VCaP (cell line): ENCODE results near the gene SULT4A1.

Experiments used
- H3K27ac ChIP-seq: fragments of 450-650 bp; 2 replicates; pipeline ENCODE4 v1.5.1; 2017
- CTCF ChIP-seq: fragments of 450-650 bp; conservative IDR thresholded peaks from 2 replicates; pipeline ENCODE4 v1.5.1; 2017; ENCODE audit warnings: mild to moderate bottlenecking, moderate library complexity

The SULT4A1 gene

GRCh38 chr22:43891360-43892182, 29.3 kb upstream of the SULT4A1 start, which contains the start of gene PNPLA5:
TSS of gene PNPLA5 (minus strand) at chr22:43892013. CDS start at chr22:43891880, 133 bp downstream.
- no peak for TF ChIP-seq CTCF
- H3K27ac ChIP-seq, result no peak within 1 kb of the TSS

- no peak for TF ChIP-seq CTCF
- H3K27ac ChIP-seq, result no peak overlapping the region
Measured at GRCh38 chr22:43890901-43891331, 28.6 kb upstream of the SULT4A1 start.

GRCh38 chr22:43889860-43890253, 27.5 kb upstream of the SULT4A1 start:
- no peak overlapping the region for H3K27ac ChIP-seq
- no peak for TF ChIP-seq CTCF

GRCh38 chr22:43889201-43889859, 27.0 kb upstream of the SULT4A1 start:
- no peak for TF ChIP-seq CTCF
- H3K27ac ChIP-seq, result no peak overlapping the region

GRCh38 chr22:43888740-43889139, 26.4 kb upstream of the SULT4A1 start:
- TF ChIP-seq CTCF, result no peak

GRCh38 chr22:43887391-43887790, 25.1 kb upstream of the SULT4A1 start:
- no peak overlapping the region for H3K27ac ChIP-seq
- TF ChIP-seq CTCF, result no peak

More at GRCh38 chr22:43888740-43889139, 26.4 kb upstream of the SULT4A1 start:
- H3K27ac ChIP-seq, result no peak overlapping the region

- no peak for TF ChIP-seq CTCF
- no peak overlapping the region for H3K27ac ChIP-seq
Measured at GRCh38 chr22:43886231-43886630, 23.9 kb upstream of the SULT4A1 start.
